Endothelial cell of umbilical vein (primary cell): Measurements from ENCODE around the gene SUPT3H. TPM values are rescaled to one million over a fixed set of nuclear protein-coding genes. Genes with fewer than 3 reads are reported as not detected.

Source experiments
- BruUV-seq: library from RNA; stranded (reverse); fragments of 400-500 nt; replicated peaks from 2 replicates; lab custom pipeline; 2021; lab: Mats Ljungman, UMichigan
- CTCF ChIA-PET: fragments of 300-600, 350-600 bp; sonication (Branson Sonifier 250); formaldehyde crosslinking; loops from one replicate; lab custom pipeline; 2021; ENCODE audit warnings: antibody characterized with exemption, inconsistent platforms; lab: Charles Lee
- POLR2A ChIA-PET: fragments of 300-600, 350-600 bp; sonication (Branson Sonifier 250); formaldehyde crosslinking; loops from one replicate; lab custom pipeline; 2021; ENCODE audit warnings: antibody characterized with exemption, inconsistent platforms; lab: Charles Lee
- DNase-seq: peaks from one replicate; pipeline ENCODE4 v3.0.0-alpha.2; 2011; ENCODE audit warnings: low read depth, low spot score
- FAIRE-seq: peaks from 2 replicates; lab custom pipeline; 2011; peaks lifted over from hg19 to GRCh38; lab: Jason Lieb, UNC
- H2AFZ ChIP-seq: 2 replicates; pipeline ENCODE4 v1.6.0; 2012; ENCODE audit warnings: low read depth, low read length, control low read depth, inconsistent platforms
- H3K27ac ChIP-seq: 2 replicates; pipeline ENCODE4 v1.5.1; 2011; ENCODE audit warnings: low read depth, mild to moderate bottlenecking, control low read depth, low read length, moderate library complexity; ENCODE audit not compliant: insufficient read depth
- H3K27me3 ChIP-seq, 2 experiments: 2 replicates each; pipeline versions ENCODE4 v1.6.0 to v1.6.1; 2011; ENCODE audit warnings: low read length in 2 of 2, mixed read lengths in 1 of 2; ENCODE audit not compliant: control insufficient read depth in 2 of 2, insufficient read depth in 2 of 2
- H3K36me3 ChIP-seq, 2 experiments: 2 replicates in 1 of 2; 3 replicates in 1 of 2; pipeline ENCODE4 v1.5.1; 2011; ENCODE audit warnings: low read length in 2 of 2, mild to moderate bottlenecking in 1 of 2, moderate library complexity in 1 of 2; ENCODE audit not compliant: control insufficient read depth in 2 of 2, insufficient read depth in 2 of 2; ENCODE audit errors: extremely low read depth in 1 of 2
- H3K4me1 ChIP-seq: 3 replicates; pipeline ENCODE4 v1.5.1; 2011; ENCODE audit warnings: mild to moderate bottlenecking, low read length; ENCODE audit not compliant: control insufficient read depth, insufficient read depth; ENCODE audit errors: extremely low read depth
- H3K4me2 ChIP-seq: 2 replicates; pipeline ENCODE4 v1.6.1; 2011; ENCODE audit warnings: low read length, control low read depth, mixed read lengths; ENCODE audit not compliant: insufficient read depth
- H3K4me3 ChIP-seq, 3 experiments: fragments of 200-600 bp in 1 of 3; sonication (generic), shearing (Covaris generic) in 1 of 3; replicated peaks in 1 of 3; 2 replicates each; pipeline ENCODE4 v1.5.1; 2011 to 2016; ENCODE audit warnings: control low read depth in 3 of 3, low read length in 3 of 3, mild to moderate bottlenecking in 2 of 3, inconsistent platforms in 1 of 3, low read depth in 1 of 3, moderate library complexity in 1 of 3; ENCODE audit not compliant: insufficient read depth in 1 of 3
- H3K79me2 ChIP-seq: 2 replicates; pipeline ENCODE4 v1.6.0; 2012; ENCODE audit warnings: low read length, inconsistent platforms; ENCODE audit not compliant: control insufficient read depth, insufficient read depth
- H3K9ac ChIP-seq: replicated peaks from 2 replicates; pipeline ENCODE3; 2011; ENCODE audit warnings: low read length, control low read depth; ENCODE audit not compliant: insufficient read depth; ENCODE audit errors: extremely low read depth
- H3K9me1 ChIP-seq: replicated peaks from 3 replicates; pipeline ENCODE4 v1.6.0; 2011; ENCODE audit warnings: mild to moderate bottlenecking, low read length; ENCODE audit not compliant: control insufficient read depth, insufficient read depth; ENCODE audit errors: extremely low read depth
- H3K9me3 ChIP-seq: replicated peaks from 2 replicates; pipeline ENCODE4 v1.5.1; 2012; ENCODE audit warnings: low read length, inconsistent platforms; ENCODE audit not compliant: control insufficient read depth, insufficient read depth
- H4K20me1 ChIP-seq: replicated peaks from 2 replicates; pipeline ENCODE3; 2011; ENCODE audit warnings: mild to moderate bottlenecking, low read length; ENCODE audit not compliant: control insufficient read depth, insufficient read depth; ENCODE audit errors: extremely low read depth
- EZH2 ChIP-seq: IDR thresholded peaks from 2 replicates; pipeline ENCODE4 v1.6.1; 2012; ENCODE audit warnings: borderline replicate concordance, low read depth, mild to moderate bottlenecking, moderate library complexity, low read length, inconsistent platforms; ENCODE audit not compliant: severe bottlenecking
- FOS ChIP-seq: IDR thresholded peaks from 2 replicates; pipeline ENCODE4 v1.6.1; 2011; ENCODE audit warnings: mild to moderate bottlenecking, low read length, moderate library complexity, borderline replicate concordance; ENCODE audit not compliant: insufficient read depth
- MYC ChIP-seq: IDR thresholded peaks from one replicate; pipeline ENCODE4 v1.6.1; 2011; ENCODE audit warnings: mild to moderate bottlenecking, low read depth, low read length
- POLR2AphosphoS5 ChIP-seq: IDR thresholded peaks from 2 replicates; pipeline ENCODE4 v1.6.1; 2012; ENCODE audit warnings: low read depth, mild to moderate bottlenecking, control low read depth, low read length, moderate library complexity; ENCODE audit not compliant: insufficient read depth
- dilution Hi-C: fragments of 300-500 bp; cut with MboI; formaldehyde crosslinking; loops from one replicate; pipeline ENCODE4 v1.15.0; 2019; ENCODE audit warnings: low sequenced_read_pairs; ENCODE audit not compliant: extremely low pct_ligation_motif_present
- intact Hi-C: fragments of 100-400 bp; cut with micrococcal nuclease; formaldehyde crosslinking; loops from one replicate; pipeline ENCODE4 v1.10.0; 2022
- polyA plus RNA-seq, 4 experiments: library from polyadenylated mRNA; depleted of rRNA in 3 of 4; stranded (reverse) in 3 of 4; unstranded in 1 of 4; fragments of >200 nt; gene quantifications; 2 replicates each; pipeline versions ENCODE4 v1.2.1 to v1.2.3, GENCODE V29; 2011 to 2012; ENCODE audit warnings: missing spikeins in 1 of 4
- total RNA-seq: library from RNA; stranded (reverse); gene quantifications from 2 replicates; pipeline ENCODE4 v1.2.3, GENCODE V29; 2021
- TF ChIP-seq, protein P1 (sequence below): IDR thresholded peaks from 2 replicates; pipeline ENCODE4 v1.6.1; 2011; ENCODE audit not compliant: insufficient read depth, insufficient read length
- TF ChIP-seq, protein P2 (sequence below), 2 donors: IDR thresholded peaks; 1 replicate in 1 of 2; 2 replicates in 1 of 2; pipeline ENCODE4 v1.5.1; 2011; ENCODE audit warnings: low read length in 2 of 2, mild to moderate bottlenecking in 2 of 2, moderate library complexity in 2 of 2, control low read depth in 1 of 2, inconsistent platforms in 1 of 2, low read depth in 1 of 2; ENCODE audit not compliant: insufficient read depth in 1 of 2; ENCODE audit errors: extremely low read depth in 1 of 2

SUPT3H gene
- total and polyA plus RNA-seq, 2 donors (not counting 3 experiments of a cell fraction or from before 2014, with no cell fraction given): 8.3 to 9.8 TPM

DNA sequence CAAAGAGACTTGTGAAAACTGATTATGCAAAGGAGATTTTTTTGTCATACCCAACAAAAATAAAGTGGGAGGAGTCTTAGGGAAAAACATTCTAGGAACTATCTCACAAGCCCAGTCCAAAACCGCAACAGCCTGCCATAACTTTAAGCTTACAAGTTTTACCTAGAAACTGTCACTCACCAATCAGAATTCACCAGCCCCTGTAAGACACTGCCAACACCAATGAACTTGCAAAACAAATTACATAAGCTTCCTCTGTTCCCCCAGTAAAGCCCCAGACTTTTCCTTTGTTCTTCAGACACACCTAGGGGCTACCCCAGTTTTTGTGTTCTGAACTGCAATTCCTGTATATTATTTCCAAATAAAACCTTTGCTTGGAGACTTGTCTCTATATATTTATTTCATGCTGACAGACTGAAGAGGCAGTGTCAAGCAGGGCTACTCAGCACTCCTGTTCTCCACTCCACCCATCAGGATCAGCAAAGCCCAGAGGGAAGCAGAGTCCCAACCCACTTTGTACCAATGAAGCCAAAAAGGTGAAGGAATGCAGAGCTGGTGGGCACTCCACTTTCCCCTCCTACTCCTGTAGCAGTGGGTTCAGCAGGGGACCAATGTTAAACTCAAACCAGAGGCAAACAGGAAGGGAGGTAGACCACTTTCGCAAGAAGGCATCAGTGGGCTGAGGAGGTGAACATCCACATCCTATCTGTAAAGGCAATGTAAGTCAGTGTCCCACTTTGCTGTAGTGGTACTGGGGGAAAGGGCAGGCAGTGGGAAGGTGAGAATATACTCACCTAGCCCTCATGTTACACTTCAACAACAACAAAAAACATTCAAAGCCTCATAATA, 192.1 kb downstream of the SUPT3H start:
- TF ChIP-seq, protein P1, sequence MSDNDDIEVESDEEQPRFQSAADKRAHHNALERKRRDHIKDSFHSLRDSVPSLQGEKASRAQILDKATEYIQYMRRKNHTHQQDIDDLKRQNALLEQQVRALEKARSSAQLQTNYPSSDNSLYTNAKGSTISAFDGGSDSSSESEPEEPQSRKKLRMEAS: no peak
- TF ChIP-seq EZH2 (no peak), MYC (no peak)
- no peak overlapping the region for H3K4me3 ChIP-seq
- H4K20me1 ChIP-seq: no peaks in the 10 kb centered on the region
- BruUV-seq: no TSS peak
- dilution Hi-C loops (no loop called here), intact Hi-C loops (no loop called here)
- no peaks in the 10 kb centered on the region for H3K9me3 ChIP-seq
- ChIA-PET CTCF (no interaction called here), POLR2A (no interaction called here)
- H3K27me3 ChIP-seq: no peaks in the 10 kb centered on the region
- no peak overlapping the region for H3K27ac ChIP-seq
- no peak overlapping the region for H2AFZ ChIP-seq
- no peaks in the 10 kb centered on the region for H3K79me2 ChIP-seq
- H3K4me2 ChIP-seq: no peak overlapping the region
- FAIRE-seq: no peak
- H3K9me1 ChIP-seq: no peaks in the 10 kb centered on the region
- no peak overlapping the region for H3K9ac ChIP-seq
- H3K36me3 ChIP-seq: no peaks in the 10 kb centered on the region
- no peak for DNase-seq
- no peaks in the 10 kb centered on the region for H3K4me1 ChIP-seq

DNA sequence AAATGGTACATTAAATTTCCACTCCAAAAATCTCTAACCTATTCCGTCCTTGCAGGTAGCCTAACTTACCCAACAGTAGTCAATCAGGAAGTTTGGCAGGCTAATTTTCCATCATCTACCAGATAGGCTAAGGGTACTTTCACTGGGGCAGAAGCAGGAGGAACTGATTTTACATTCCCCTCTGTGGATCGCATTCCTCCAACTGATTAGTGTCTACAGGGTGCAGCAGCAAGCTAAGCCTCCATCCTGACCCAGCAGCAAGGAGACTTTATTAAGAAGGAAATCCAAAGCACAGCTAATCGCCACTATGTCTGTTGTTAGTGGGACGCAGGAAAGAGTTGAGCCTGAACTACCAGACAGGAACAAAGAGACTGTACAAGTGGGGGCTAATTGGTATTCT, 192.8 kb downstream of the SUPT3H start:
- CTCF ChIA-PET: no interaction called here
- FAIRE-seq (no peak), DNase-seq (no peak)
- BruUV-seq: no TSS peak
- Histone ChIP-seq H3K9ac (no peak overlapping the region), H3K27me3 (no peaks in the 10 kb centered on the region), H3K36me3 (no peaks in the 10 kb centered on the region), H3K4me1 (no peaks in the 10 kb centered on the region), H3K4me2 (no peak overlapping the region), H2AFZ (no peak overlapping the region), H3K27ac (no peak overlapping the region), H4K20me1 (no peaks in the 10 kb centered on the region), H3K79me2 (no peaks in the 10 kb centered on the region), H3K9me1 (no peaks in the 10 kb centered on the region), H3K4me3 (no peak overlapping the region), H3K9me3 (no peaks in the 10 kb centered on the region)
- POLR2A ChIA-PET: no interaction called here
- dilution Hi-C loops (no loop called here), intact Hi-C loops (no loop called here)
- no peak for TF ChIP-seq FOS
- TF ChIP-seq EZH2: no peak
- TF ChIP-seq POLR2AphosphoS5: no peak
- TF ChIP-seq, protein P2, sequence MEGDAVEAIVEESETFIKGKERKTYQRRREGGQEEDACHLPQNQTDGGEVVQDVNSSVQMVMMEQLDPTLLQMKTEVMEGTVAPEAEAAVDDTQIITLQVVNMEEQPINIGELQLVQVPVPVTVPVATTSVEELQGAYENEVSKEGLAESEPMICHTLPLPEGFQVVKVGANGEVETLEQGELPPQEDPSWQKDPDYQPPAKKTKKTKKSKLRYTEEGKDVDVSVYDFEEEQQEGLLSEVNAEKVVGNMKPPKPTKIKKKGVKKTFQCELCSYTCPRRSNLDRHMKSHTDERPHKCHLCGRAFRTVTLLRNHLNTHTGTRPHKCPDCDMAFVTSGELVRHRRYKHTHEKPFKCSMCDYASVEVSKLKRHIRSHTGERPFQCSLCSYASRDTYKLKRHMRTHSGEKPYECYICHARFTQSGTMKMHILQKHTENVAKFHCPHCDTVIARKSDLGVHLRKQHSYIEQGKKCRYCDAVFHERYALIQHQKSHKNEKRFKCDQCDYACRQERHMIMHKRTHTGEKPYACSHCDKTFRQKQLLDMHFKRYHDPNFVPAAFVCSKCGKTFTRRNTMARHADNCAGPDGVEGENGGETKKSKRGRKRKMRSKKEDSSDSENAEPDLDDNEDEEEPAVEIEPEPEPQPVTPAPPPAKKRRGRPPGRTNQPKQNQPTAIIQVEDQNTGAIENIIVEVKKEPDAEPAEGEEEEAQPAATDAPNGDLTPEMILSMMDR (IDR thresholded peaks at IDR 0.05; ENCODE audit: extremely low read depth in 1 of 2, insufficient read depth in 1 of 2, low read depth in 1 of 2, low read length in 2 of 2): no peak
- TF ChIP-seq, protein P1: no peak
